GM19438 (cell line): ENCODE data around the gene PTPRT.
"Not testable (repeated sequence)": the region's sequence is repeated elsewhere in the genome, so short reads cannot be mapped to it uniquely, and the experiment has no call there.

Source experiments
- ATAC-seq: cut with Tn5 transposase; IDR thresholded peaks from one replicate; pipeline ENCODE4 v1.9.1; 2021; ENCODE audit warnings: low read depth; ENCODE audit not compliant: unreplicated experiment

PTPRT gene

GRCh38 chr20:42938441-42939205 is 251.1 kb downstream of the PTPRT start:
- no peak for ATAC-seq

- ATAC-seq = no peak
These were observed 253.2 kb downstream of the PTPRT start for GRCh38 chr20:42936482-42936881.

GRCh38 chr20:42924215-42924614 is 265.5 kb downstream of the PTPRT start:
- no peak for ATAC-seq

- no peak for ATAC-seq
These were observed 266.3 kb downstream of the PTPRT start for GRCh38 chr20:42923348-42923918.

GRCh38 chr20:42920776-42921175 is 268.9 kb downstream of the PTPRT start:
- ATAC-seq = no peak

GRCh38 chr20:42919316-42919715 is 270.4 kb downstream of the PTPRT start:
- no peak for ATAC-seq

- no peak for ATAC-seq
These were observed 274.6 kb downstream of the PTPRT start for GRCh38 chr20:42915081-42915480.

- no peak for ATAC-seq
These were observed 275.4 kb downstream of the PTPRT start for GRCh38 chr20:42914302-42914701.

- not testable (repeated sequence) for ATAC-seq
These were observed 278.9 kb downstream of the PTPRT start for GRCh38 chr20:42910808-42911207.

GRCh38 chr20:42907730-42908129 is 282.0 kb downstream of the PTPRT start:
- ATAC-seq = no peak

- no peak for ATAC-seq
These were observed 283.6 kb downstream of the PTPRT start for GRCh38 chr20:42906120-42906519.

- ATAC-seq = no peak
These were observed 287.2 kb downstream of the PTPRT start for GRCh38 chr20:42902509-42902908.

- no peak for ATAC-seq
These were observed 287.8 kb downstream of the PTPRT start for GRCh38 chr20:42901689-42902440.

- not testable (repeated sequence) for ATAC-seq
These were observed 288.9 kb downstream of the PTPRT start for GRCh38 chr20:42900764-42901163.

- ATAC-seq = no peak
These were observed 294.7 kb downstream of the PTPRT start for GRCh38 chr20:42895020-42895419.

- no peak for ATAC-seq
These were observed 295.2 kb downstream of the PTPRT start for GRCh38 chr20:42894483-42894882.

GRCh38 chr20:42889517-42889916 is 300.2 kb downstream of the PTPRT start:
- no peak for ATAC-seq

- ATAC-seq = no peak
These were observed 302.4 kb downstream of the PTPRT start for GRCh38 chr20:42887281-42887680.

GRCh38 chr20:42886801-42887200 is 302.9 kb downstream of the PTPRT start:
- no peak for ATAC-seq

- ATAC-seq = no peak
These were observed 303.7 kb downstream of the PTPRT start for GRCh38 chr20:42886046-42886445.

- ATAC-seq = no peak
These were observed 314.1 kb downstream of the PTPRT start for GRCh38 chr20:42875581-42875980.

- ATAC-seq = no peak
These were observed 316.4 kb downstream of the PTPRT start for GRCh38 chr20:42873259-42873658.
